Activated CD4-positive, alpha-beta T cell treated with anti-CD3 and anti-CD28 coated beads for 24 hours (primary cell): ENCODE results near the gene PLN.

Source experiments
- DNase-seq, 2 donors: peaks; one replicate each; pipeline ENCODE4 v3.0.0-alpha.2; 2020; ENCODE audit warnings: low read depth in 2 of 2

The PLN gene

GRCh38 chr6:118579786-118580185, 31.7 kb downstream of the PLN start:
- no peak for DNase-seq

GRCh38 chr6:118580585-118581419, 32.7 kb downstream of the PLN start:
- DNase-seq: no peak

GRCh38 chr6:118581489-118581959, 33.4 kb downstream of the PLN start:
- no peak for DNase-seq

- no peak for DNase-seq
Observed at GRCh38 chr6:118584911-118585310, 36.8 kb downstream of the PLN start.

- DNase-seq: no peak
Observed at GRCh38 chr6:118586746-118587485, 38.8 kb downstream of the PLN start.

GRCh38 chr6:118588626-118589025, 40.5 kb downstream of the PLN start:
- no peak for DNase-seq

GRCh38 chr6:118589186-118589585, 41.1 kb downstream of the PLN start:
- no peak for DNase-seq

- DNase-seq: no peak
Observed at GRCh38 chr6:118589649-118590365, 41.7 kb downstream of the PLN start.

GRCh38 chr6:118591897-118592296, 43.8 kb downstream of the PLN start:
- DNase-seq: no peak

- no peak for DNase-seq
Observed at GRCh38 chr6:118594877-118595276, 46.8 kb downstream of the PLN start.

- DNase-seq: no peak
Observed at GRCh38 chr6:118596774-118597320, 48.8 kb downstream of the PLN start.

GRCh38 chr6:118597636-118598035, 49.5 kb downstream of the PLN start:
- DNase-seq: no peak

GRCh38 chr6:118598324-118598723, 50.2 kb downstream of the PLN start:
- DNase-seq: no peak

GRCh38 chr6:118602300-118602699, 54.2 kb downstream of the PLN start:
- DNase-seq: no peak

- DNase-seq: no peak
Observed at GRCh38 chr6:118603372-118603771, 55.3 kb downstream of the PLN start.

GRCh38 chr6:118606268-118606667, 58.2 kb downstream of the PLN start:
- no peak for DNase-seq

- no peak for DNase-seq
Observed at GRCh38 chr6:118606858-118607257, 58.8 kb downstream of the PLN start.
